Measurements from ENCODE around the gene PATJ.
"Not testable (repeated sequence)": the region's sequence is repeated elsewhere in the genome, so short reads cannot be mapped to it uniquely, and the experiment has no call there.

Gene PATJ

GRCh38 chr1:61741711-61742619, at the start of gene PATJ:
Gene PATJ, plus strand, starts transcription at chr1:61742480. Its CDS starts 20,413 bp downstream, at chr1:61762893.
- no peak for DNase-seq (ENCODE audit: low read depth, low spot score)

GRCh38 chr1:61699911-61700851, 42.1 kb upstream of the PATJ start:
- no peak for DNase-seq (ENCODE audit: low read depth, low spot score)

GRCh38 chr1:61708953-61709907, 33.0 kb upstream of the PATJ start:
- DNase-seq (ENCODE audit: low read depth, low spot score): no peak

GRCh38 chr1:61709908-61710289, 32.4 kb upstream of the PATJ start:
- no peak for DNase-seq (ENCODE audit: low read depth, low spot score)

GRCh38 chr1:61711257-61711656, 31.0 kb upstream of the PATJ start:
- DNase-seq (ENCODE audit: low read depth, low spot score): not testable (repeated sequence)

GRCh38 chr1:61711969-61712368, 30.3 kb upstream of the PATJ start:
- DNase-seq (ENCODE audit: low read depth, low spot score): no peak

GRCh38 chr1:61718996-61719663, 23.1 kb upstream of the PATJ start:
- not testable (repeated sequence) for DNase-seq (ENCODE audit: low read depth, low spot score)

GRCh38 chr1:61724506-61724812, 17.8 kb upstream of the PATJ start:
- no peak for DNase-seq (ENCODE audit: low read depth, low spot score)

- DNase-seq (ENCODE audit: low read depth, low spot score): peak; percentile 72
These were observed 17.2 kb upstream of the PATJ start, which contains the start of gene TM2D1 for GRCh38 chr1:61724813-61725694. Gene TM2D1, minus strand, starts transcription at chr1:61725141. Its CDS starts 21 bp downstream, at chr1:61725120.

GRCh38 chr1:61727544-61727943, 14.7 kb upstream of the PATJ start:
- no peak for DNase-seq (ENCODE audit: low read depth, low spot score)

GRCh38 chr1:61730679-61731078, 11.6 kb upstream of the PATJ start:
- not testable (repeated sequence) for DNase-seq (ENCODE audit: low read depth, low spot score)

- no peak for DNase-seq (ENCODE audit: low read depth, low spot score)
These were observed 9.6 kb upstream of the PATJ start for GRCh38 chr1:61732726-61733125.

GRCh38 chr1:61740751-61741700, 1.3 kb upstream of the PATJ start:
- no peak for DNase-seq (ENCODE audit: low read depth, low spot score)

GRCh38 chr1:61742620-61743430, 545 bp downstream of the PATJ start:
- no peak for DNase-seq (ENCODE audit: low read depth, low spot score)

GRCh38 chr1:61743431-61743705, 1.1 kb downstream of the PATJ start:
- DNase-seq (ENCODE audit: low read depth, low spot score): no peak

- no peak for DNase-seq (ENCODE audit: low read depth, low spot score)
These were observed 1.7 kb downstream of the PATJ start for GRCh38 chr1:61743716-61744580.

GRCh38 chr1:61746813-61747212, 4.5 kb downstream of the PATJ start:
- DNase-seq (ENCODE audit: low read depth, low spot score): no peak
